Astrocyte of the spinal cord (primary cell): Measurements from ENCODE around the gene USP4.

Source experiments
- DNase-seq: peaks from one replicate; pipeline ENCODE4 v3.0.0; 2011; ENCODE audit warnings: low read depth, low spot score
- H3K4me3 ChIP-seq: 2 replicates; pipeline ENCODE4 v1.5.1; 2011; ENCODE audit warnings: low read depth, mild to moderate bottlenecking, low read length, moderate library complexity
- CTCF ChIP-seq: IDR thresholded peaks from 2 replicates; pipeline ENCODE4 v1.5.1; 2012; ENCODE audit warnings: low read depth, mild to moderate bottlenecking, low read length, inconsistent platforms
- in situ Hi-C: cut with HindIII; loops from 2 replicates; pipeline ENCODE4 v1.10.0; 2017; ENCODE audit warnings: low sequenced_read_pairs

Gene USP4

GRCh38 chr3:49298511-49298910, 41.3 kb downstream of the USP4 start:
- no peak overlapping the region for H3K4me3 ChIP-seq
- TF ChIP-seq CTCF, result no peak
- in situ Hi-C loops, result no loop called here
- no peak for DNase-seq

- DNase-seq, result peak; percentile 8
- in situ Hi-C loops, result no loop called here
- TF ChIP-seq CTCF, result no peak
- no peak overlapping the region for H3K4me3 ChIP-seq
Measured at GRCh38 chr3:49296781-49297411, 43.0 kb downstream of the USP4 start.

- TF ChIP-seq CTCF, result peak; percentile 63
- in situ Hi-C loops, result no loop called here
- peak; percentile 45 for DNase-seq
- no peak overlapping the region for H3K4me3 ChIP-seq
Measured at GRCh38 chr3:49295489-49296058, 44.3 kb downstream of the USP4 start.

- no peak overlapping the region for H3K4me3 ChIP-seq
- TF ChIP-seq CTCF, result no peak
- in situ Hi-C loops, result no loop called here
- no peak for DNase-seq
Measured at GRCh38 chr3:49294343-49294742, 45.5 kb downstream of the USP4 start.

GRCh38 chr3:49283997-49284396, 55.9 kb downstream of the USP4 start:
- DNase-seq, result no peak
- H3K4me3 ChIP-seq, result no peak overlapping the region
- in situ Hi-C loops, result no loop called here
- TF ChIP-seq CTCF, result no peak

GRCh38 chr3:49279376-49279775, 60.5 kb downstream of the USP4 start:
- no peak for TF ChIP-seq CTCF
- DNase-seq, result no peak
- in situ Hi-C loops, result no loop called here
- no peak overlapping the region for H3K4me3 ChIP-seq
